Measurements from ENCODE around the gene GRM7.

GRM7 gene

GRCh38 chr3:7789324-7789723, 928.4 kb downstream of the GRM7 start:
- DNase-seq (ENCODE audit: low read depth in 2 of 2) = no peak

- no peak for DNase-seq (ENCODE audit: low read depth in 2 of 2)
Observed at GRCh38 chr3:7790141-7790540, 929.2 kb downstream of the GRM7 start.
